Fibroblast of mammary gland (primary cell): ENCODE measurements around the gene ELP5.
A peak's percentile ranks its signal among the peaks of the same experiment; 100 is the strongest.

Source experiments
- DNase-seq: peaks from one replicate; pipeline ENCODE4 v3.0.0-alpha.2; 2010; ENCODE audit warnings: low read depth
- H3K4me3 ChIP-seq: 2 replicates; pipeline ENCODE4 v1.5.1; 2011; ENCODE audit warnings: low read depth, mild to moderate bottlenecking, low read length, moderate library complexity; ENCODE audit not compliant: control insufficient read depth
- CTCF ChIP-seq: conservative IDR thresholded peaks from 2 replicates; pipeline ENCODE4 v1.5.1; 2011; ENCODE audit warnings: low read depth, low read length, inconsistent platforms; ENCODE audit not compliant: control insufficient read depth, insufficient read depth

ELP5 gene

DNA sequence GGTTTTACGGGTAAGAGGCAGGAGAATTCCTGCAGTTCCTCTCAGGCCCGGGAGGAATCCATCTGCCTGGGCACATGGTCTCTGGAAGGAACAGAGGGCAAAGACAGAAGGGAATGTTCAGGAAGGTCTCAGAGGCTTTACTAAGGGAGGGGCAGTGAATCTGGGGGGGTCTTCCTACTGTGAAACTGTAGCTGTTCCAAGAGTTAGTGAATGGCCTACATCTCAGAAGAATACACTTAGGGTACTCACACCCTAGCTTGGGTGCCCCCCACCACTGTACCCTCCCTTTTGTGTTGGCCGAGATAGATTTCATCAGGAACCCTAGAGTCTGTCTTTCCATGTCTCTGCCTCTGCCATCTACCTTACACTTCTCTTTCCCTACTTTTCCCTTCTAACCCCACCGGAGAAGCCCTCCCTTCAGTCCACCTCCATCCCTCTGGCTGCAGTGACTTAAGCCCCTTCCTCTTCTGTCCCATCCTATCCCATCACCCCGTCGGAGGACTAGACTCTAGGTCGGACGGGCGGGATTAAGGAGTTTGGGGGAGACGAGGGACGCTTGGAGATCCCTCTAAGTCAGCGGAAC, 32.7 kb upstream of the ELP5 start:
- no peak for DNase-seq
- no peak for TF ChIP-seq CTCF
- peak overlapping the region; percentile 73 for H3K4me3 ChIP-seq

- TF ChIP-seq CTCF, result no peak
- peak within 1 kb of the TSS; percentile 73 for H3K4me3 ChIP-seq
- DNase-seq, result peak; percentile 86
Measured at GRCh38 chr17:7219812-7220592, 32.0 kb upstream of the ELP5 start, which contains the start of the genes ACADVL and DLG4. ACADVL (plus strand) TSS chr17:7219938; CDS start chr17:7219985, 47 bp downstream. DLG4 (minus strand) TSS chr17:7219836.

GRCh38 chr17:7220593-7221277, 31.3 kb upstream of the ELP5 start:
- H3K4me3 ChIP-seq, result peak overlapping the region; percentile 73
- DNase-seq, result peak; percentile 67
- TF ChIP-seq CTCF, result peak; percentile 48

DNA sequence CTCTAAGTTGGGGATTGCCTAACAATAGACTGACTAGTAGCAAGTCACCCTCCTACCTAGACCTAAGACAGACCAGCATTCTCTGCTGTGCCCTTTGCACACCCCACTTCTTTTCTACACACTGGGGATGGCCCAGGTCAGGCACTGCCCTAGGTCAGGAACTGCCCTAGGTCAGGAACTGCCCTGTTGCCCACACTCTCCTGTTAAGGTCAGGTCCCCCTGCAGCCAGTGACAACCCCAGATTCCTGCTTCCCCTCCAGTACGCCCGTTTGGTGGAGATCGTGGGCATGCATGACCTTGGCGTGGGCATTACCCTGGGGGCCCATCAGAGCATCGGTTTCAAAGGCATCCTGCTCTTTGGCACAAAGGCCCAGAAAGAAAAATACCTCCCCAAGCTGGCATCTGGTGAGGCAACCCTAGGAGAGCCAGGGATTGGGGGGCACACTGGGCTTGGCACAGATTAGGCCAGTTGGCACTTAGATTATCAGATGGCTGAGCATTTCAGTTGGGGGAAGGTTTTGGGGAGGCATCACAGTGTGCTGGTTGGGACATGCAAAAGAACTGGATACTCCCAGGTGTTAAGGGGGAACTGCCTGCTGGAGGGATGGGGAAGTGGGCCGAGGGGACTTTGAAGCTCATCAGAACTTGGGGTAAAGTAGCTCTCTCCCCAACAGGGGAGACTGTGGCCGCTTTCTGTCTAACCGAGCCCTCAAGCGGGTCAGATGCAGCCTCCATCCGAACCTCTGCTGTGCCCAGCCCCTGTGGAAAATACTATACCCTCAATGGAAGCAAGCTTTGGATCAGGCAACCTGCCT, 30.5 kb upstream of the ELP5 start:
- no peak for DNase-seq
- TF ChIP-seq CTCF, result no peak
- peak overlapping the region; percentile 73 for H3K4me3 ChIP-seq

DNA sequence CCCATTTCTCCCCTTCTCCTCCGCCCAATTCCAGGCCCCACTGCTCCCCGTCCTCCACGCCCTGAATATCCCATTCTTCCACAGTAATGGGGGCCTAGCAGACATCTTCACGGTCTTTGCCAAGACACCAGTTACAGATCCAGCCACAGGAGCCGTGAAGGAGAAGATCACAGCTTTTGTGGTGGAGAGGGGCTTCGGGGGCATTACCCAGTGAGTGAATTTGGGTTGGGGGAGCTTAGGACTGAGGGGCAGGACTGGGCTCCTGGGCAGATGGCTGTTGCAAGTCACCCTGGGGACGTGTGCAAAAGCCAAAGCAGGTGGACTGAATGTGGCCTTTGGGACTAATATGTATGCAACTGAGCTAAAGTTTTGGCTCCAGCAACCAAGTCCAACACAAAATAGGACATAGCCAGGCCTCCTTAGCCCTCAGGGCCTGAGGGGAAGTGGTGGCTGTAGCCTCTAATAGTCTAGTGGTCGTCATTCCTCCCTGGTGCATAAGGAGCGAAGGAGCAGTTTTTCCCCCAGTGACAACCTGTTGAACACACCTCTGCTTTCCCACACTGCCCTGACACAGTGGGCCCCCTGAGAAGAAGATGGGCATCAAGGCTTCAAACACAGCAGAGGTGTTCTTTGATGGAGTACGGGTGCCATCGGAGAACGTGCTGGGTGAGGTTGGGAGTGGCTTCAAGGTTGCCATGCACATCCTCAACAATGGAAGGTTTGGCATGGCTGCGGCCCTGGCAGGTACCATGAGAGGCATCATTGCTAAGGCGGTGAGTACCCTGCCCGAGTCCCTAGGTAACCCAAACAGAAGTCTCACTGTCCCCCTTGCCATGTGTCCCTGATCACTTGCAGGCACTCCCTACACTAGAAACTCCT, 29.7 kb upstream of the ELP5 start:
- no peak overlapping the region for H3K4me3 ChIP-seq
- DNase-seq, result no peak
- no peak for TF ChIP-seq CTCF
